ENCODE results near the gene CDH16.

DNA sequence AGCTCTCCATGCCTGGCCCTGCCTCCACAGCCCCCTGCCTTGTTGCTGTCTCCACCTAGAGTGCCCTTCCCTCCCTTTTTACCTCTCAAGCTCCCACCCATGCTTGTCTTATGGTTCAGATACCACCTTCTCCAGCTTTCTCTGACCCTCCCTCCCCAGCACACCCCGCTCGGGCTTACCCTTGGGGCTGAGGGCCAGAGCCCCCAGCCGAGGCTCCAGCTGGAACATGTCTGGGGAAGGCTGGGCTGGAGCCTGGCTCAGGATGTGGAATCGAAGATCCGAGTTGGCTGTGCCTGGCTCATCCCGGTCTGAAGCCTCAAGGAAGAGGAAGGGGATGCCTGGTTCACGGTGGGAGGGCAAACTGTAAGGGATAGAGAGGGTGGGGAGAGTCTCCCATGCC, 3.6 kb downstream of the CDH16 start:
- TF ChIP-seq CTCF (conservative IDR thresholded peaks at IDR 0.05; ENCODE audit: low read length) (no peak), EZH2phosphoT487 (IDR thresholded peaks at IDR 0.05; ENCODE audit: borderline replicate concordance) (no peak)

All from Loucy (cell line).